H1 (cell line): ENCODE results near the gene TMEM117. TPM values are rescaled to one million over a fixed set of nuclear protein-coding genes. Genes with fewer than 3 reads are reported as not detected.

Experiments
- CHD2 ChIP-seq: IDR thresholded peaks from 2 replicates; pipeline ENCODE4 v1.6.1; 2012; ENCODE audit warnings: low read length, improper control_type of control experiment
- CTBP2 ChIP-seq: IDR thresholded peaks from 2 replicates; pipeline ENCODE4 v1.7.0; 2011; ENCODE audit warnings: borderline replicate concordance, mild to moderate bottlenecking, moderate library complexity, mixed read lengths, low read length; ENCODE audit not compliant: insufficient read depth, insufficient read length
- FOSL1 ChIP-seq: IDR thresholded peaks from 2 replicates; pipeline ENCODE4 v1.6.1; 2011; ENCODE audit warnings: mild to moderate bottlenecking, low read depth, low read length, moderate library complexity; ENCODE audit not compliant: insufficient read depth
- KDM5A ChIP-seq: fragments of 200-600 bp; IDR thresholded peaks from 2 replicates; pipeline ENCODE4 v1.7.1; 2012; ENCODE audit warnings: mild to moderate bottlenecking, low read length, inconsistent platforms, mixed read lengths
- PHF8 ChIP-seq: fragments of 200-600 bp; sonication (generic); conservative IDR thresholded peaks from 2 replicates; pipeline ENCODE4 v1.7.1; 2012; ENCODE audit warnings: low read depth, mild to moderate bottlenecking, inconsistent platforms, low read length, moderate library complexity
- RBBP5 ChIP-seq: IDR thresholded peaks from 2 replicates; pipeline ENCODE4 v1.7.1; 2012; ENCODE audit warnings: low read depth, mild to moderate bottlenecking, inconsistent platforms, low read length, moderate library complexity, borderline replicate concordance
- SIRT6 ChIP-seq: IDR thresholded peaks from one replicate; pipeline ENCODE4 v1.7.1; 2012; ENCODE audit warnings: low read length, inconsistent platforms
- TBP ChIP-seq: IDR thresholded peaks from 2 replicates; pipeline ENCODE4 v1.6.1; 2011; ENCODE audit warnings: low read depth, low read length, improper control_type of control experiment
- polyA plus RNA-seq, 7 experiments: library from polyadenylated mRNA; depleted of rRNA in 3 of 7; stranded (reverse) in 5 of 7; unstranded in 2 of 7; fragments of >200 nt in 5 of 7; fragments of 200-250 nt in 2 of 7; gene quantifications; 1 replicate in 5 of 7; 2 replicates in 1 of 7; 4 replicates in 1 of 7; pipeline versions ENCODE4 v1.2.1 to v1.2.3, GENCODE V29; 2011 to 2013; ENCODE audit warnings: missing spikeins in 2 of 7, mixed read lengths in 2 of 7
- total RNA-seq: library from RNA; stranded (reverse); fragmentation: NEBNext Ultra II Directional; extraction: Animal tissue kit (Norgen Biotek cat#: 25700); gene quantifications from 2 replicates; pipeline ENCODE4 v1.2.1, GENCODE V29; 2021
- TF ChIP-seq, protein P1 (sequence below): fragments of 300-600 bp; sonication (generic); IDR thresholded peaks from 2 replicates; pipeline ENCODE4 v1.7.1; 2012; ENCODE audit warnings: low read length, moderate library complexity, mild to moderate bottlenecking, inconsistent platforms; ENCODE audit not compliant: insufficient replicate concordance
- TF ChIP-seq, protein P2 (sequence below): IDR thresholded peaks from 2 replicates; pipeline ENCODE4 v1.6.1; 2011; ENCODE audit warnings: low read length, improper control_type of control experiment

Gene TMEM117
- total and polyA plus RNA-seq, 2 of the 8 experiments (the other 6 are each of a cell fraction or from before 2014, with no cell fraction given) = 0.80 to 1.4 TPM

GRCh38 chr12:43912859-43913258, 77.0 kb downstream of the TMEM117 start (continued):
- TF ChIP-seq, protein P1, sequence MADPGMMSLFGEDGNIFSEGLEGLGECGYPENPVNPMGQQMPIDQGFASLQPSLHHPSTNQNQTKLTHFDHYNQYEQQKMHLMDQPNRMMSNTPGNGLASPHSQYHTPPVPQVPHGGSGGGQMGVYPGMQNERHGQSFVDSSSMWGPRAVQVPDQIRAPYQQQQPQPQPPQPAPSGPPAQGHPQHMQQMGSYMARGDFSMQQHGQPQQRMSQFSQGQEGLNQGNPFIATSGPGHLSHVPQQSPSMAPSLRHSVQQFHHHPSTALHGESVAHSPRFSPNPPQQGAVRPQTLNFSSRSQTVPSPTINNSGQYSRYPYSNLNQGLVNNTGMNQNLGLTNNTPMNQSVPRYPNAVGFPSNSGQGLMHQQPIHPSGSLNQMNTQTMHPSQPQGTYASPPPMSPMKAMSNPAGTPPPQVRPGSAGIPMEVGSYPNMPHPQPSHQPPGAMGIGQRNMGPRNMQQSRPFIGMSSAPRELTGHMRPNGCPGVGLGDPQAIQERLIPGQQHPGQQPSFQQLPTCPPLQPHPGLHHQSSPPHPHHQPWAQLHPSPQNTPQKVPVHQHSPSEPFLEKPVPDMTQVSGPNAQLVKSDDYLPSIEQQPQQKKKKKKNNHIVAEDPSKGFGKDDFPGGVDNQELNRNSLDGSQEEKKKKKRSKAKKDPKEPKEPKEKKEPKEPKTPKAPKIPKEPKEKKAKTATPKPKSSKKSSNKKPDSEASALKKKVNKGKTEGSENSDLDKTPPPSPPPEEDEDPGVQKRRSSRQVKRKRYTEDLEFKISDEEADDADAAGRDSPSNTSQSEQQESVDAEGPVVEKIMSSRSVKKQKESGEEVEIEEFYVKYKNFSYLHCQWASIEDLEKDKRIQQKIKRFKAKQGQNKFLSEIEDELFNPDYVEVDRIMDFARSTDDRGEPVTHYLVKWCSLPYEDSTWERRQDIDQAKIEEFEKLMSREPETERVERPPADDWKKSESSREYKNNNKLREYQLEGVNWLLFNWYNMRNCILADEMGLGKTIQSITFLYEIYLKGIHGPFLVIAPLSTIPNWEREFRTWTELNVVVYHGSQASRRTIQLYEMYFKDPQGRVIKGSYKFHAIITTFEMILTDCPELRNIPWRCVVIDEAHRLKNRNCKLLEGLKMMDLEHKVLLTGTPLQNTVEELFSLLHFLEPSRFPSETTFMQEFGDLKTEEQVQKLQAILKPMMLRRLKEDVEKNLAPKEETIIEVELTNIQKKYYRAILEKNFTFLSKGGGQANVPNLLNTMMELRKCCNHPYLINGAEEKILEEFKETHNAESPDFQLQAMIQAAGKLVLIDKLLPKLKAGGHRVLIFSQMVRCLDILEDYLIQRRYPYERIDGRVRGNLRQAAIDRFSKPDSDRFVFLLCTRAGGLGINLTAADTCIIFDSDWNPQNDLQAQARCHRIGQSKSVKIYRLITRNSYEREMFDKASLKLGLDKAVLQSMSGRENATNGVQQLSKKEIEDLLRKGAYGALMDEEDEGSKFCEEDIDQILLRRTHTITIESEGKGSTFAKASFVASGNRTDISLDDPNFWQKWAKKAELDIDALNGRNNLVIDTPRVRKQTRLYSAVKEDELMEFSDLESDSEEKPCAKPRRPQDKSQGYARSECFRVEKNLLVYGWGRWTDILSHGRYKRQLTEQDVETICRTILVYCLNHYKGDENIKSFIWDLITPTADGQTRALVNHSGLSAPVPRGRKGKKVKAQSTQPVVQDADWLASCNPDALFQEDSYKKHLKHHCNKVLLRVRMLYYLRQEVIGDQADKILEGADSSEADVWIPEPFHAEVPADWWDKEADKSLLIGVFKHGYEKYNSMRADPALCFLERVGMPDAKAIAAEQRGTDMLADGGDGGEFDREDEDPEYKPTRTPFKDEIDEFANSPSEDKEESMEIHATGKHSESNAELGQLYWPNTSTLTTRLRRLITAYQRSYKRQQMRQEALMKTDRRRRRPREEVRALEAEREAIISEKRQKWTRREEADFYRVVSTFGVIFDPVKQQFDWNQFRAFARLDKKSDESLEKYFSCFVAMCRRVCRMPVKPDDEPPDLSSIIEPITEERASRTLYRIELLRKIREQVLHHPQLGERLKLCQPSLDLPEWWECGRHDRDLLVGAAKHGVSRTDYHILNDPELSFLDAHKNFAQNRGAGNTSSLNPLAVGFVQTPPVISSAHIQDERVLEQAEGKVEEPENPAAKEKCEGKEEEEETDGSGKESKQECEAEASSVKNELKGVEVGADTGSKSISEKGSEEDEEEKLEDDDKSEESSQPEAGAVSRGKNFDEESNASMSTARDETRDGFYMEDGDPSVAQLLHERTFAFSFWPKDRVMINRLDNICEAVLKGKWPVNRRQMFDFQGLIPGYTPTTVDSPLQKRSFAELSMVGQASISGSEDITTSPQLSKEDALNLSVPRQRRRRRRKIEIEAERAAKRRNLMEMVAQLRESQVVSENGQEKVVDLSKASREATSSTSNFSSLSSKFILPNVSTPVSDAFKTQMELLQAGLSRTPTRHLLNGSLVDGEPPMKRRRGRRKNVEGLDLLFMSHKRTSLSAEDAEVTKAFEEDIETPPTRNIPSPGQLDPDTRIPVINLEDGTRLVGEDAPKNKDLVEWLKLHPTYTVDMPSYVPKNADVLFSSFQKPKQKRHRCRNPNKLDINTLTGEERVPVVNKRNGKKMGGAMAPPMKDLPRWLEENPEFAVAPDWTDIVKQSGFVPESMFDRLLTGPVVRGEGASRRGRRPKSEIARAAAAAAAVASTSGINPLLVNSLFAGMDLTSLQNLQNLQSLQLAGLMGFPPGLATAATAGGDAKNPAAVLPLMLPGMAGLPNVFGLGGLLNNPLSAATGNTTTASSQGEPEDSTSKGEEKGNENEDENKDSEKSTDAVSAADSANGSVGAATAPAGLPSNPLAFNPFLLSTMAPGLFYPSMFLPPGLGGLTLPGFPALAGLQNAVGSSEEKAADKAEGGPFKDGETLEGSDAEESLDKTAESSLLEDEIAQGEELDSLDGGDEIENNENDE = no peak
- TF ChIP-seq PHF8 = no peak
- TF ChIP-seq KDM5A = no peak
- no peak for TF ChIP-seq SIRT6
- TF ChIP-seq, protein P2, sequence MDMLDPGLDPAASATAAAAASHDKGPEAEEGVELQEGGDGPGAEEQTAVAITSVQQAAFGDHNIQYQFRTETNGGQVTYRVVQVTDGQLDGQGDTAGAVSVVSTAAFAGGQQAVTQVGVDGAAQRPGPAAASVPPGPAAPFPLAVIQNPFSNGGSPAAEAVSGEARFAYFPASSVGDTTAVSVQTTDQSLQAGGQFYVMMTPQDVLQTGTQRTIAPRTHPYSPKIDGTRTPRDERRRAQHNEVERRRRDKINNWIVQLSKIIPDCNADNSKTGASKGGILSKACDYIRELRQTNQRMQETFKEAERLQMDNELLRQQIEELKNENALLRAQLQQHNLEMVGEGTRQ = no peak
- TF ChIP-seq RBBP5 = no peak
- no peak for TF ChIP-seq FOSL1
- no peak for TF ChIP-seq CHD2
- TF ChIP-seq TBP = no peak
- no peak for TF ChIP-seq CTBP2
